K562 (cell line): ENCODE results near the gene FUT8. TPM values are rescaled to one million over a fixed set of nuclear protein-coding genes. Genes with fewer than 3 reads are reported as not detected.
A peak's percentile ranks its signal among the peaks of the same experiment; 100 is the strongest.

Experiments
- ATAC-seq: fragments of 200-7000 bp; cut with Tn5 transposase; 3 replicates; pipeline ENCODE4 v1.9.1; 2020; ENCODE audit warnings: moderate library complexity
- BruUV-seq: library from RNA; stranded (reverse); fragments of 400-500 nt; replicated peaks from 2 replicates; lab custom pipeline; 2021; lab: Mats Ljungman, UMichigan
- CTCF ChIA-PET: fragments of 300-600 bp; formaldehyde crosslinking; extraction: SDS; loops from one replicate; lab custom pipeline; 2021; ENCODE audit warnings: low intra/inter-chr PET ratio; lab: Yijun Ruan, JAX
- POLR2A ChIA-PET: fragments of 300-600, 350-650 bp; sonication (Branson Sonifier 250); formaldehyde crosslinking; extraction: SDS; loops from one replicate; lab custom pipeline; 2021; ENCODE audit warnings: antibody characterized with exemption, inconsistent platforms; lab: Yijun Ruan, JAX
- DNase-seq, 4 experiments: peaks; one replicate each; pipeline versions ENCODE4 v3.0.0 to v3.0.0-alpha.2; 2011 to 2018; ENCODE audit warnings: low spot score in 3 of 4, mixed read lengths in 3 of 4; ENCODE audit errors: extremely low read depth in 1 of 4
- FAIRE-seq: peaks from 2 replicates; lab custom pipeline; 2011; peaks lifted over from hg19 to GRCh38; lab: Jason Lieb, UNC
- H2AFZ ChIP-seq: 2 replicates; pipeline ENCODE4 v1.6.0; 2011; ENCODE audit warnings: low read depth, low read length, control low read depth, inconsistent platforms
- H3K27ac ChIP-seq: fragments of 200-600 bp; 3 replicates; pipeline ENCODE4 v1.8.0; 2011; ENCODE audit warnings: low read depth, mild to moderate bottlenecking, control low read depth, inconsistent platforms, low read length, moderate library complexity, mixed read lengths; ENCODE audit errors: extremely low read depth
- H3K27me3 ChIP-seq, 2 experiments: fragments of 300-600 bp in 1 of 2; 2 replicates in 1 of 2; 3 replicates in 1 of 2; pipeline versions ENCODE4 v1.6.0 to v1.8.0; 2011; ENCODE audit warnings: inconsistent platforms in 2 of 2, low read length in 2 of 2, mild to moderate bottlenecking in 1 of 2, mixed read lengths in 1 of 2, moderate library complexity in 1 of 2; ENCODE audit not compliant: control insufficient read depth in 2 of 2, insufficient read depth in 2 of 2
- H3K36me3 ChIP-seq: fragments of 300-600 bp; 3 replicates; pipeline ENCODE4 v1.8.0; 2011; ENCODE audit warnings: mild to moderate bottlenecking, low read length, inconsistent platforms; ENCODE audit not compliant: control insufficient read depth, insufficient read depth
- H3K4me1 ChIP-seq, 2 experiments: fragments of 200-600 bp in 1 of 2; replicated peaks in 1 of 2; 2 replicates in 1 of 2; 3 replicates in 1 of 2; pipeline versions ENCODE4 v1.5.1 to v1.8.0; 2011; ENCODE audit warnings: inconsistent platforms in 2 of 2, low read length in 2 of 2, mild to moderate bottlenecking in 1 of 2, mixed read lengths in 1 of 2, moderate library complexity in 1 of 2; ENCODE audit not compliant: control insufficient read depth in 2 of 2, insufficient read depth in 2 of 2
- H3K4me2 ChIP-seq: 2 replicates; pipeline ENCODE4 v1.6.1; 2011; ENCODE audit warnings: low read length, control low read depth, inconsistent platforms, mixed read lengths; ENCODE audit not compliant: insufficient read depth
- H3K4me3 ChIP-seq: fragments of 200-600 bp; sonication (generic), shearing (Covaris generic); 2 replicates; pipeline ENCODE4 v1.5.1; 2016; ENCODE audit warnings: control low read depth, inconsistent platforms
- H3K79me2 ChIP-seq: fragments of 200-600 bp; 3 replicates; pipeline ENCODE4 v1.8.0; 2011; ENCODE audit warnings: low read length, inconsistent platforms; ENCODE audit not compliant: control insufficient read depth, insufficient read depth
- H3K9ac ChIP-seq, 2 experiments: 2 replicates each; pipeline versions ENCODE4 v1.6.0 to v1.6.1; 2011; ENCODE audit warnings: low read depth in 2 of 2, low read length in 2 of 2, control low read depth in 1 of 2, inconsistent platforms in 1 of 2, mild to moderate bottlenecking in 1 of 2, mixed read lengths in 1 of 2; ENCODE audit not compliant: insufficient read depth in 1 of 2
- H3K9me1 ChIP-seq: one replicate; pipeline ENCODE4 v1.6.0; 2011; ENCODE audit warnings: inconsistent platforms, mild to moderate bottlenecking, low read length, moderate library complexity; ENCODE audit not compliant: control insufficient read depth, insufficient read depth
- H3K9me3 ChIP-seq: replicated peaks from 2 replicates; pipeline ENCODE4 v1.5.1; 2011; ENCODE audit warnings: low read depth, low read length, inconsistent platforms; ENCODE audit not compliant: control insufficient read depth, insufficient read depth
- H4K20me1 ChIP-seq: replicated peaks from 2 replicates; pipeline ENCODE4 v1.6.1; 2011; ENCODE audit warnings: low read length, inconsistent platforms, mixed read lengths; ENCODE audit not compliant: control insufficient read depth, insufficient read depth
- CBFA2T2 ChIP-seq: fragments of 450-650 bp; conservative IDR thresholded peaks from 2 replicates; pipeline ENCODE4 v1.6.1; 2017; ENCODE audit warnings: mild to moderate bottlenecking
- CBFA2T3 ChIP-seq: fragments of 450-650 bp; IDR thresholded peaks from 2 replicates; pipeline ENCODE4 v1.6.1; 2017
- ESRRA ChIP-seq: fragments of 450-650 bp; IDR thresholded peaks from 2 replicates; pipeline ENCODE4 v1.6.1; 2014; ENCODE audit warnings: low read depth, mild to moderate bottlenecking, moderate library complexity, borderline replicate concordance
- HDAC6 ChIP-seq: IDR thresholded peaks from 2 replicates; pipeline ENCODE4 v1.6.1; 2012; ENCODE audit warnings: low read depth, mild to moderate bottlenecking, control low read depth, inconsistent platforms, low read length, moderate library complexity
- KDM4B ChIP-seq, 2 experiments: fragments of 450-650 bp in 1 of 2; sonication (generic) in 1 of 2; IDR thresholded peaks; 2 replicates each; pipeline ENCODE4 v1.6.1; 2016 to 2017; ENCODE audit warnings: borderline replicate concordance in 2 of 2, antibody characterized with exemption in 1 of 2, low read depth in 1 of 2, mild to moderate bottlenecking in 1 of 2
- NR2C1 ChIP-seq, 2 experiments: fragments of 450-650 bp; IDR thresholded peaks; 2 replicates each; pipeline ENCODE4 v1.6.1; 2017; ENCODE audit warnings: mild to moderate bottlenecking in 2 of 2, antibody characterized with exemption in 1 of 2, inconsistent platforms in 1 of 2, missing compliant biosample characterization in 1 of 2, missing genetic modification characterization in 1 of 2
- NR2C2 ChIP-seq, 2 experiments: fragments of 200-800 bp in 1 of 2; sonication (Bioruptor generic) in 1 of 2; sonication (generic) in 1 of 2; formaldehyde crosslinking in 1 of 2; IDR thresholded peaks; 2 replicates each; pipeline versions ENCODE4 v1.6.1 to v1.8.0; 2016 to 2022; ENCODE audit warnings: mild to moderate bottlenecking in 1 of 2, missing compliant biosample characterization in 1 of 2, missing genetic modification characterization in 1 of 2, missing genetic modification reagents in 1 of 2
- RBFOX2 ChIP-seq: fragments of 200-400 bp; formaldehyde crosslinking; IDR thresholded peaks from 2 replicates; pipeline ENCODE4 v1.6.1; 2017; ENCODE audit warnings: low read depth, mild to moderate bottlenecking, low read length, moderate library complexity
- STAG1 ChIP-seq: sonication (generic); formaldehyde crosslinking; IDR thresholded peaks from 2 replicates; pipeline ENCODE4 v1.5.0; 2020; ENCODE audit warnings: missing genetic modification reagents, borderline replicate concordance
- TAF7 ChIP-seq: fragments of 450-650 bp; IDR thresholded peaks from 2 replicates; pipeline ENCODE4 v1.6.1; 2016; ENCODE audit warnings: missing genetic modification characterization, missing compliant biosample characterization
- ZNF212 ChIP-seq: fragments of 450-650 bp; formaldehyde crosslinking; IDR thresholded peaks from 2 replicates; pipeline ENCODE4 v1.4.0; 2020; ENCODE audit warnings: mild to moderate bottlenecking
- ZNF324 ChIP-seq: fragments of 250-450 bp; sonication (Bioruptor Pico); IDR thresholded peaks from 2 replicates; pipeline ENCODE4 v1.4.0; 2020; ENCODE audit warnings: mild to moderate bottlenecking
- ZNF384 ChIP-seq: IDR thresholded peaks from 2 replicates; pipeline ENCODE4 v1.6.1; 2012; ENCODE audit warnings: low read depth, low read length, improper control_type of control experiment
- WGBS: fragments of 100-300 bp; shearing (Covaris generic); methylation state at CpG from one replicate; pipeline ENCODE4 v1.1.6; 2016; ENCODE audit warnings: low coverage, mixed read lengths; ENCODE audit not compliant: insufficient coverage; ENCODE audit errors: missing lambda C conversion rate; 5-methylcytosine and 5-hydroxymethylcytosine counted together
- in situ Hi-C: fragments of 300-500 bp; cut with MboI; formaldehyde crosslinking; loops from 4 replicates; pipeline ENCODE4 v1.15.0; 2018; ENCODE audit warnings: inconsistent platforms, mixed read lengths
- intact Hi-C: fragments of 100-400 bp; cut with micrococcal nuclease; formaldehyde crosslinking; loops from 2 replicates; pipeline ENCODE4 v1.14.2; 2022
- polyA plus RNA-seq, 8 experiments: library from polyadenylated mRNA; depleted of rRNA in 4 of 8; stranded (reverse) in 5 of 8; unstranded in 3 of 8; fragments of >200 nt; fragmentation: Nextera tagmentation in 2 of 8; fragmentation: Illumina TruSeq in 1 of 8; extraction: Ambion mirVana in 2 of 8; extraction: Trizol in 1 of 8; gene quantifications; 2 replicates each; pipeline versions ENCODE4 v1.2.1 to v1.2.3, GENCODE V29; 2011 to 2014; ENCODE audit warnings: inconsistent platforms in 1 of 8, missing spikeins in 1 of 8
- total RNA-seq, 7 experiments: library from RNA; depleted of rRNA in 6 of 7; stranded (reverse); fragments of >200 nt in 6 of 7; fragmentation: Illumina TruSeq in 2 of 7; extraction: Trizol in 2 of 7; gene quantifications; 2 replicates each; pipeline versions ENCODE4 v1.2.1 to v1.2.3, GENCODE V29; 2011 to 2021; ENCODE audit warnings: low replicate concordance in 1 of 7
- TF ChIP-seq, protein P1 (sequence below), 2 experiments: fragments of 200-800 bp in 1 of 2; sonication (Bioruptor generic) in 1 of 2; sonication (generic) in 1 of 2; formaldehyde crosslinking in 1 of 2; IDR thresholded peaks in 1 of 2; conservative IDR thresholded peaks in 1 of 2; 2 replicates each; pipeline versions ENCODE4 v1.5.0 to v1.6.1; 2016 to 2020; ENCODE audit warnings: missing compliant biosample characterization in 1 of 2, missing genetic modification characterization in 1 of 2, missing genetic modification reagents in 1 of 2

Gene FUT8
- total and polyA plus RNA-seq, 9 of the 15 experiments (the other 6 are each of a cell fraction or from before 2014, with no cell fraction given) = 4.1 to 15.2 (median 7.8) TPM

DNA sequence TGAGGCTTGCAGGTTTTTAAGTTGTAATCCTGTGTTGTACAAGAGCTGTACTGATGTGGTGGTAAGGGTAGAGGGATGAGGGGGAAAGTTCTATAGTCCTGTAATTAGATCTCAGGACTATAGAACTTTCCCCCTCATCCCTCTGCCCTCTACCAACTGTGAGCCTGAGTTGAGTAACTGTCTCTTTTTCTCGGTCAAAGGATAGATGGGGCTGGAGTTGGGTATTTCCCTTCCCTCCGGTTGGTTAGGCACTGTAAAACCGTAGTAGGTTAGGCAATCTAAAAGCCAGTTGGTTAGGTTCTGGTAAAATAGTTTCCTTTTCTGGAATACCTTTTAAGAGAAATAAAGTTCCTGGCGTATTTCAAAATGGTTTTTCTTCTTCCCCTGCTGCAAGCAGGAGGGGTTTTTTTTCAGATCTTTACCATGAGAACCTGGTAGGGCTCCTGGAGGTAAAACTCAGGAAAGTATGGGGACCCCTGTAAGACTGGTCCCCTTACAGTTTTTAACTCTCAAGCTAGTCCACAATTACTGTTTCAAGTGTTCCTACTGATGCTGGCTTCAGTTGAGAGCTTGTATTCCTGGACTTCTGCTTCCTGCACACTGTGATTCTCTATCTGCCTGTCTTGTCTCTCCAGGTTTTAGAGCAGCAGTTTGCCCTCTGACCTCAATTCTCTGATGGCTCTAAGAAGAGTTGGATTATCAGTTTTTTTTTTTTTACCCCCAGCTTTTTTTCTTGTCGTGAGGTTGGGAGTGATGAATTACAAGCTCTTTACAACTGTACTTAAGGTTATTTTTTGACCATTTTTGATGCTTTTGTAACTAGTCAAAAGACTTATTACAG lies 58.7 kb downstream of the FUT8 start:
- ChIA-PET POLR2A (no interaction called here), CTCF (no interaction called here)
- TF ChIP-seq ZNF324 (CRISPR knock-in tag) = no peak
- 0 out of 2 replicates have a peak, but pooled peaks have one; percentile 6 for TF ChIP-seq CBFA2T2
- TF ChIP-seq ZNF212 (CRISPR knock-in tag) = no peak
- TF ChIP-seq HDAC6 = no peak
- TF ChIP-seq KDM4B (IDR thresholded peaks at IDR 0.05; ENCODE audit: borderline replicate concordance in 2 of 2, low read depth in 1 of 2) = no peak
- TF ChIP-seq NR2C2 (CRISPR knock-in tag; IDR thresholded peaks at IDR 0.05) = no peak
- TF ChIP-seq NR2C2 (tag; IDR thresholded peaks at IDR 0.05) = peak; percentile 33; the same call in 1 of the 2 replicates
- no peak for TF ChIP-seq RBFOX2
- TF ChIP-seq NR2C1 (IDR thresholded peaks at IDR 0.05) = peak; percentile 58
- TF ChIP-seq NR2C1 (tag; IDR thresholded peaks at IDR 0.05) = peak; percentile 42; the same call in 1 of the 2 replicates
- no peak for TF ChIP-seq ESRRA
- TF ChIP-seq ZNF384 = peak; percentile 27; the same call in 1 of the 2 replicates
- no peak for TF ChIP-seq STAG1 (CRISPR knock-in tag)
- TF ChIP-seq, protein P1, sequence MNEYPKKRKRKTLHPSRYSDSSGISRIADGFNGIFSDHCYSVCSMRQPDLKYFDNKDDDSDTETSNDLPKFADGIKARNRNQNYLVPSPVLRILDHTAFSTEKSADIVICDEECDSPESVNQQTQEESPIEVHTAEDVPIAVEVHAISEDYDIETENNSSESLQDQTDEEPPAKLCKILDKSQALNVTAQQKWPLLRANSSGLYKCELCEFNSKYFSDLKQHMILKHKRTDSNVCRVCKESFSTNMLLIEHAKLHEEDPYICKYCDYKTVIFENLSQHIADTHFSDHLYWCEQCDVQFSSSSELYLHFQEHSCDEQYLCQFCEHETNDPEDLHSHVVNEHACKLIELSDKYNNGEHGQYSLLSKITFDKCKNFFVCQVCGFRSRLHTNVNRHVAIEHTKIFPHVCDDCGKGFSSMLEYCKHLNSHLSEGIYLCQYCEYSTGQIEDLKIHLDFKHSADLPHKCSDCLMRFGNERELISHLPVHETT (CRISPR knock-in tag; conservative IDR thresholded peaks at IDR 0.05 in 1 of 2, IDR thresholded peaks at IDR 0.05 in 1 of 2) = no peak
- no peak for TF ChIP-seq TAF7 (tag)
- peak; percentile 37; the same call in 1 of the 2 replicates for TF ChIP-seq CBFA2T3
- Histone ChIP-seq H3K27ac (no peak overlapping the region), H4K20me1 (no peaks in the 10 kb centered on the region), H2AFZ (no peak overlapping the region), H3K79me2 (no peaks in the 10 kb centered on the region), H3K9me3 (no peaks in the 10 kb centered on the region), H3K27me3 (no peaks in the 10 kb centered on the region), H3K9ac (no peak overlapping the region), H3K4me3 (no peak overlapping the region), H3K4me2 (no peak overlapping the region), H3K36me3 (no peaks in the 10 kb centered on the region), H3K4me1 (peaks cover 4 to 13% of the 10 kb centered on the region in 2 experiments; a peak in 3 of 5 replicates), H3K9me1 (no peaks in the 10 kb centered on the region)
- in situ Hi-C loops = no loop called here
- FAIRE-seq (peak; percentile 71), ATAC-seq (peak; percentile 61), DNase-seq (peak in 3 of 4 experiments; percentile 8 to 52 (median 9))
- intact Hi-C loops = no loop called here
- WGBS = 33% methylated on average over 2 of the region's 5 CpGs
- BruUV-seq = no TSS peak
